Thyroid gland (tissue), 4 donors: Measurements from ENCODE around the gene PEX10. TPM values are rescaled to one million over a fixed set of nuclear protein-coding genes. Genes with fewer than 3 reads are reported as not detected.
A peak's percentile ranks its signal among the peaks of the same experiment; 100 is the strongest.

Experiments
- DNase-seq, 2 donors: peaks; one replicate each; pipeline ENCODE4 v3.0.0-alpha.2; 2019
- H3K27ac ChIP-seq, 3 donors: fragments of 200-600 bp; sonication (generic); 1 replicate in 2 of 3; 2 replicates in 1 of 3; pipeline ENCODE4 v1.5.1; 2016 to 2019; ENCODE audit warnings: mild to moderate bottlenecking in 1 of 3, moderate library complexity in 1 of 3
- H3K27me3 ChIP-seq: fragments of 200-600 bp; sonication (generic); one replicate; pipeline ENCODE4 v1.5.1; 2019
- H3K36me3 ChIP-seq, 2 donors: fragments of 200-600 bp; sonication (generic); one replicate each; pipeline ENCODE4 v1.5.1; 2016 to 2019
- H3K4me1 ChIP-seq, 2 donors: fragments of 200-600 bp; sonication (generic); one replicate each; pipeline ENCODE4 v1.5.1; 2017 to 2019
- H3K4me3 ChIP-seq, 3 donors: fragments of 200-600 bp; sonication (generic); replicated peaks in 1 of 3; 1 replicate in 2 of 3; 2 replicates in 1 of 3; pipeline ENCODE4 v1.5.1; 2016; ENCODE audit warnings: mild to moderate bottlenecking in 1 of 3
- H3K9me3 ChIP-seq: fragments of 200-600 bp; sonication (generic); one replicate; pipeline ENCODE4 v1.5.1; 2017
- POLR2A ChIP-seq, 2 donors: fragments of 450-650 bp; IDR thresholded peaks; one replicate each; pipeline ENCODE4 v1.6.1; 2017; ENCODE audit warnings: antibody characterized with exemption in 2 of 2, mild to moderate bottlenecking in 2 of 2, moderate library complexity in 1 of 2
- WGBS, 2 donors: methylation state at CpG; one replicate each; pipeline ENCODE4 v1.1.5; 2017; 5-methylcytosine and 5-hydroxymethylcytosine counted together
- intact Hi-C: fragments of 100-400 bp; cut with DNase I; formaldehyde crosslinking; loops from one replicate; pipeline ENCODE4 v1.15.1; 2023
- total RNA-seq, 4 donors: library from RNA; depleted of rRNA; stranded (reverse); fragments of >200 nt; gene quantifications; one replicate each; pipeline ENCODE4 v1.2.3, GENCODE V29; 2016
- TF ChIP-seq, protein P1 (sequence below), 6 experiments: fragments of 200-600 bp in 3 of 6; fragments of 450-650 bp in 3 of 6; sonication (generic) in 3 of 6; IDR thresholded peaks; one replicate each; pipeline ENCODE4 v1.5.1; 2016 to 2019; ENCODE audit warnings: antibody characterized with exemption in 6 of 6, mild to moderate bottlenecking in 2 of 6, inconsistent platforms in 1 of 6, moderate library complexity in 1 of 6

PEX10 gene
- total RNA-seq, 4 donors from 2014 or later = 25.0 to 35.2 (median 33.5) TPM

DNA sequence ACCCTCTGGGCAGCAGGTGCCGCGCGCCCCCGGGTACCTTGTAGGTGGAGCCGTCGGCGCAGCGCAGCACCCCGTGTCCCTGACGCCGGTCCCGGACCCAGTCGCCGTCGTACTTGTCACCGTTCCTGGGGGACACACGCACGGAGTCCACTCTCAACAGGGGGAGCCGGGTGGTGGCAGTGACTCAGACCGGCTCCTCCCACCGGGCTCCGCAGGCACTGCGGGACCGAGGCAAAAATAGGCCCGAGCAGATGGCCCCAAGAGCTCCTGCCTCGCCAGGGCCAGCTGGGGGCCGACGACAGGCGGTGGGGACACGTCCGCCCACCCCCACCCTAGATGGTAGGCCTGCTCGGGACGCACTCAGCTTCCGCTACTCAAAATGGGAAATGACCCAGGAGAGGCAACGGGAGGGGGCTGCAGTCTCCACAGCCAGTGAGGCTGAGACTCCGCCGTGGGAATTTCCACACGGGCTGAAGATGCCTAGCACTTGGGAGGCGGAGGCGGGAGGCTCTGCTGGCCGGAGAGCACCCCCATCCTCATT lies 27.4 kb downstream of the PEX10 start:
- no peaks in the 10 kb centered on the region for H3K36me3 ChIP-seq
- H3K4me1 ChIP-seq = peaks cover under 1% of the 10 kb centered on the region in 2 donors
- no peak overlapping the region for H3K4me3 ChIP-seq
- no peak overlapping the region for H3K27ac ChIP-seq
- no peaks in the 10 kb centered on the region for H3K27me3 ChIP-seq
- DNase-seq = no peak
- TF ChIP-seq, protein P1, sequence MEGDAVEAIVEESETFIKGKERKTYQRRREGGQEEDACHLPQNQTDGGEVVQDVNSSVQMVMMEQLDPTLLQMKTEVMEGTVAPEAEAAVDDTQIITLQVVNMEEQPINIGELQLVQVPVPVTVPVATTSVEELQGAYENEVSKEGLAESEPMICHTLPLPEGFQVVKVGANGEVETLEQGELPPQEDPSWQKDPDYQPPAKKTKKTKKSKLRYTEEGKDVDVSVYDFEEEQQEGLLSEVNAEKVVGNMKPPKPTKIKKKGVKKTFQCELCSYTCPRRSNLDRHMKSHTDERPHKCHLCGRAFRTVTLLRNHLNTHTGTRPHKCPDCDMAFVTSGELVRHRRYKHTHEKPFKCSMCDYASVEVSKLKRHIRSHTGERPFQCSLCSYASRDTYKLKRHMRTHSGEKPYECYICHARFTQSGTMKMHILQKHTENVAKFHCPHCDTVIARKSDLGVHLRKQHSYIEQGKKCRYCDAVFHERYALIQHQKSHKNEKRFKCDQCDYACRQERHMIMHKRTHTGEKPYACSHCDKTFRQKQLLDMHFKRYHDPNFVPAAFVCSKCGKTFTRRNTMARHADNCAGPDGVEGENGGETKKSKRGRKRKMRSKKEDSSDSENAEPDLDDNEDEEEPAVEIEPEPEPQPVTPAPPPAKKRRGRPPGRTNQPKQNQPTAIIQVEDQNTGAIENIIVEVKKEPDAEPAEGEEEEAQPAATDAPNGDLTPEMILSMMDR (IDR thresholded peaks at IDR 0.05) = no peak
- WGBS, 2 donors = 83 to 92% methylated on average over 25 to 32 of the region's 41 CpGs
- intact Hi-C loops = loop anchor here (10.0 kb wide), 1 partner anchor 70 kb away; no protein-coding TSS in a partner anchor
- no peaks in the 10 kb centered on the region for H3K9me3 ChIP-seq

DNA sequence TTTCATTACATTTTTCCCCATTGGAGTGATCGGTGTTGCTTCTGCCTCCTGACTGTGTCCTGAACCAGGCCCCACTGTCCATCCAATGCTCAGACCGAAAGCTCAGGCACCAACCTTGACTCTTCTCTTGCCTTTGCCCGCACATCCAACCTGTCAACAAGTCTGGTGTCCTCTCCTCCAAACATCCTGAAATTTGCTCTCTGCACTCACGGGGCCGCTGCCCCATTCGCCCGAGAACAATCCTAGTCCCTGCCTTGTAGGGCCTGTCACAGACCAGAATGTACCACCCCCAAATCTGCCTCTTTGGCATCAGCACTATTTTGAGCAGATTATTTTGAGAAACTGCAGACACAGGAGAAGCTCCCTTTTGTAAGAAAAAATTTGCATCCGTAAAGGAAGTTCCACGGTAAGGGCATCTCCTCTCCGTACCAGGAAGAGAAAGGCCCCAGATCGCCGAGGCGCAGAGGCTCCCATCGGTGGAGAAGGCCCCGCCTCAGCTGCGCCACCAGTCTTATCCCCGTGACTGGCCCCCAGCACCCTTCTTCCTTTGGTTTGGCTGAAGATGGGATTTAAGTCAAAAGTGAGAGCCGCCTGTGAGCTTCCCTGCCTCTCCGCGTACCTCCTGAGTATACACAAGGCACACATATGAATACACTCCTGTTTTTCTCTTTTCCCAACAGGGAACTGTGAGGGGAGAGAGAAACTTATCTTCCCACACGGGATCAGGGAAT lies 28.1 kb downstream of the PEX10 start:
- Histone ChIP-seq H3K4me3 (no peak overlapping the region), H3K27ac (no peak overlapping the region), H3K36me3 (no peaks in the 10 kb centered on the region), H3K9me3 (no peaks in the 10 kb centered on the region), H3K4me1 (no peaks in the 10 kb centered on the region), H3K27me3 (no peaks in the 10 kb centered on the region)
- DNase-seq = no peak
- intact Hi-C loops = loop anchor here (10.0 kb wide), 1 partner anchor 69 kb away; no protein-coding TSS in a partner anchor
- TF ChIP-seq, protein P1 (IDR thresholded peaks at IDR 0.05) = no peak
- no peak for TF ChIP-seq POLR2A (IDR thresholded peaks at IDR 0.05)
- WGBS, 2 donors = 94 to 95% methylated on average over 21 of the region's 21 CpGs

DNA sequence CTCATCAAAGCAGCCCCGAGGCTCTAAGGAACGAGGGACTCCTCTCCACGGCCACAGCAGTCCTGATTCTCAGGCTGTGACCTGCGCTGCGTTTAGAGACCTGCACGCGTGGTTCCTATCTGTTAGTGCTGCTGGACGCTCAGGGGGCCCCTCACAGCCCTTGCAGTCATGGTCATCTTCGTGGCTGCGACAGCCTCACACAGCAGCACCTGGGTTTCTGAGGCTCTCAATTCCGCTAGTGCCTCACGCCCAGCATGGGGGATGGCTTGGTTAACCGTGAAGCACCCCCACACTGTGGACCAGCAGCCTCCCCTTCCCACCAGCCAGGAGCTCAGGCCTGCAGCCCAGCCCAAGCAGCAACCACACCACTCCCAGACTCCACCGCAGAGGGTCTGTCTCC lies 28.8 kb downstream of the PEX10 start:
- 89 to 94% methylated on average over 12 of the region's 14 CpGs for WGBS, 2 donors
- H3K36me3 ChIP-seq = no peaks in the 10 kb centered on the region
- H3K9me3 ChIP-seq = no peaks in the 10 kb centered on the region
- intact Hi-C loops = loop anchor here (2.0 to 10.0 kb wide), 2 partner anchors 69 to 189 kb away; partner anchors contain the start of gene FAAP20
- H3K27ac ChIP-seq = no peak overlapping the region
- TF ChIP-seq POLR2A (IDR thresholded peaks at IDR 0.05) = no peak
- TF ChIP-seq, protein P1 (IDR thresholded peaks at IDR 0.05) = no peak
- no peaks in the 10 kb centered on the region for H3K4me1 ChIP-seq
- no peak overlapping the region for H3K4me3 ChIP-seq
- no peak for DNase-seq
- no peaks in the 10 kb centered on the region for H3K27me3 ChIP-seq

DNA sequence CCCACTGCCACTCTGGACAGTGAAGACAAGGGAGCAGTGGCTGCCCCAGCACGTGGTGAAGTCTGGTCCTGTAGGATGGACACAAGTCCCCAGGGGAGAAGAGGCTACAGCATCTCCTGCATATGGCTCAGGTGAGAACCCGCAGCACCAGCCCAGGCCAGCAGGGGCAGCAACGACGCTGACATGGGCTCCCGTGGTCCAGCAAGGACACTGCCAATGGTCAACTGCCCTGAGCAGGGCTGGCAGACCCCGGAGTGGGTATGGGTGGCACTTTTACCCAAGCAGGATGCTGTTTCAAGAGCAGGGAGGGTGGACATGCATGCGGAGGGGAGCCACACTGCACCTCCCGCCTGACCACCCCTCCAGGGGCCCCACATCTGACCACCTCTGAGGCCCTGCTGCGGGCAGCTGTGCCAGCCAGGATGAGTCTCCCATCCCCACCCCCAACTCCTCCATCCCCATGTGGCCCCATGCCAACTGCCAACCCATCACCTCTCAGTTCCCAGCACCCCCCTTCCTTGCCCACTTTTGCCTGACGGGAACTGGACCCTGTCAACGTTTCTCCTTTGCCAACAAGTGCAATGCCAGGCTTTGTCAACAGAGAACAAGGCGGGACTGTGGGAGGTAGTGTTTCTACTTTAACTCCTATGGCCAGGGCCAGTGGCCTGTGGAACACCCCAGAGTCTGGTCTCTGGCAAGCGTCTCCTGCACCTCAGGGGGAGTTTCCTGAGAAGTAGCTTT lies 29.6 kb downstream of the PEX10 start:
- peak; percentile 49 for DNase-seq
- no peak for TF ChIP-seq POLR2A (IDR thresholded peaks at IDR 0.05)
- TF ChIP-seq, protein P1 (IDR thresholded peaks at IDR 0.05) = peak in 4 of 6 experiments; percentile 11 to 52 (median 42)
- H3K27me3 ChIP-seq = no peaks in the 10 kb centered on the region
- 66 to 83% methylated on average over 5 to 8 of the region's 13 CpGs for WGBS, 2 donors
- H3K36me3 ChIP-seq = no peaks in the 10 kb centered on the region
- no peaks in the 10 kb centered on the region for H3K9me3 ChIP-seq
- no peak overlapping the region for H3K27ac ChIP-seq
- H3K4me3 ChIP-seq = no peak overlapping the region
- no peaks in the 10 kb centered on the region for H3K4me1 ChIP-seq
- intact Hi-C loops = loop anchor here (2.0 to 10.0 kb wide), 2 partner anchors 68 to 188 kb away; partner anchors contain the start of gene FAAP20
